Stimulated activated CD4-positive, alpha-beta T cell treated with anti-CD3 and anti-CD28 coated beads, Interleukin-4, amount 100 ng/mL, for 24 hours (primary cell): ENCODE data around the gene FOXN1.
A peak's percentile ranks its signal among the peaks of the same experiment; 100 is the strongest.

Experiments
- DNase-seq: peaks from one replicate; pipeline ENCODE4 v3.0.0-alpha.2; 2020

FOXN1 gene

GRCh38 chr17:28576758-28577465 lies 70.8 kb downstream of the FOXN1 start, which contains the start of gene ALDOC:
Gene ALDOC, minus strand, starts transcription at chr17:28576895. Its CDS starts 1,363 bp downstream, at chr17:28575532.
- DNase-seq, result peak; percentile 98

GRCh38 chr17:28577466-28577824 lies 71.3 kb downstream of the FOXN1 start:
- no peak for DNase-seq

GRCh38 chr17:28578246-28579195 lies 72.4 kb downstream of the FOXN1 start:
- DNase-seq, result no peak

- peak; percentile 37 for DNase-seq
Measured at GRCh38 chr17:28579526-28579925, 73.4 kb downstream of the FOXN1 start.

GRCh38 chr17:28580959-28581358 lies 74.8 kb downstream of the FOXN1 start:
- DNase-seq, result no peak

- DNase-seq, result no peak
Measured at GRCh38 chr17:28582513-28582912, 76.4 kb downstream of the FOXN1 start.

- no peak for DNase-seq
Measured at GRCh38 chr17:28584434-28584833, 78.3 kb downstream of the FOXN1 start.

- DNase-seq, result no peak
Measured at GRCh38 chr17:28585851-28586250, 79.7 kb downstream of the FOXN1 start.
